Breast epithelium (tissue), 4 donors: ENCODE results near the gene WDR86. TPM values are rescaled to one million over a fixed set of nuclear protein-coding genes. Genes with fewer than 3 reads are reported as not detected.
A peak's percentile ranks its signal among the peaks of the same experiment; 100 is the strongest.

Source experiments
- DNase-seq, 2 donors: peaks; one replicate each; pipeline ENCODE4 v3.0.0-alpha.2; 2019; ENCODE audit warnings: low spot score in 2 of 2
- H3K27ac ChIP-seq, 2 donors: fragments of 200-600 bp; sonication (generic) in 1 of 2; one replicate each; pipeline ENCODE4 v1.5.1; 2016 to 2019; ENCODE audit warnings: mild to moderate bottlenecking in 1 of 2
- H3K27me3 ChIP-seq, 2 donors: fragments of 200-600 bp; sonication (generic) in 1 of 2; one replicate each; pipeline versions ENCODE4 v1.5.1 to v1.6.0; 2017 to 2019; ENCODE audit warnings: control low read depth in 1 of 2, mild to moderate bottlenecking in 1 of 2
- H3K36me3 ChIP-seq: fragments of 200-600 bp; one replicate; pipeline ENCODE4 v1.5.1; 2019
- H3K4me1 ChIP-seq, 2 donors: fragments of 200-600 bp; sonication (generic); one replicate each; pipeline ENCODE4 v1.5.1; 2016 to 2019; ENCODE audit warnings: control low read depth in 1 of 2
- H3K4me3 ChIP-seq, 3 donors: fragments of 200-600 bp; sonication (generic); 1 replicate in 2 of 3; 2 replicates in 1 of 3; pipeline ENCODE4 v1.5.1; 2016 to 2019; ENCODE audit warnings: mild to moderate bottlenecking in 3 of 3, moderate library complexity in 2 of 3
- H3K9me3 ChIP-seq, 2 donors: fragments of 200-600 bp; sonication (generic) in 1 of 2; one replicate each; pipeline ENCODE4 v1.5.1; 2016 to 2019; ENCODE audit warnings: control low read depth in 1 of 2
- CTCF ChIP-seq, 3 donors: fragments of 450-650 bp; IDR thresholded peaks; one replicate each; pipeline ENCODE4 v1.5.1; 2016 to 2017; ENCODE audit warnings: antibody characterized with exemption in 3 of 3, mild to moderate bottlenecking in 3 of 3, moderate library complexity in 3 of 3
- POLR2A ChIP-seq: fragments of 450-650 bp; IDR thresholded peaks from one replicate; pipeline ENCODE4 v1.6.1; 2016; ENCODE audit warnings: antibody characterized with exemption, mild to moderate bottlenecking, moderate library complexity
- POLR2AphosphoS5 ChIP-seq, 3 donors: sonication (generic); formaldehyde crosslinking; IDR thresholded peaks; one replicate each; pipeline ENCODE4 v1.6.1; 2017; ENCODE audit warnings: antibody characterized with exemption in 3 of 3
- intact Hi-C: fragments of 100-400 bp; cut with DNase I; formaldehyde crosslinking; loops from one replicate; pipeline ENCODE4 v1.15.1; 2023; ENCODE audit warnings: low total_unique reads
- total RNA-seq, 3 donors: library from RNA; depleted of rRNA; stranded (reverse); fragments of >200 nt; gene quantifications; one replicate each; pipeline ENCODE4 v1.1.0, GENCODE V29; 2016

WDR86 gene
- total RNA-seq, 3 donors from 2014 or later, result 15.5 to 61.5 (median 57.0) TPM

GRCh38 chr7:151398446-151399304, 11.2 kb downstream of the WDR86 start:
- TF ChIP-seq POLR2AphosphoS5 (IDR thresholded peaks at IDR 0.05) (no peak), POLR2A (no peak), CTCF (IDR thresholded peaks at IDR 0.05) (no peak)
- no peaks in the 10 kb centered on the region for H3K27me3 ChIP-seq
- no peaks in the 10 kb centered on the region for H3K4me1 ChIP-seq
- intact Hi-C loops, result loop anchor here (2.0 kb wide), 1 partner anchor 32 kb away; no protein-coding TSS in a partner anchor
- no peak overlapping the region for H3K4me3 ChIP-seq
- H3K36me3 ChIP-seq, result no peaks in the 10 kb centered on the region
- H3K27ac ChIP-seq, result peak overlapping the region in 1 of 2 donors; percentile 52
- H3K9me3 ChIP-seq, result no peaks in the 10 kb centered on the region
- DNase-seq, result no peak

GRCh38 chr7:151397026-151397425, 12.8 kb downstream of the WDR86 start:
- TF ChIP-seq CTCF (IDR thresholded peaks at IDR 0.05), result no peak
- no peak for TF ChIP-seq POLR2A
- no peak for TF ChIP-seq POLR2AphosphoS5 (IDR thresholded peaks at IDR 0.05)
- DNase-seq, result no peak
- Histone ChIP-seq H3K27me3 (no peaks in the 10 kb centered on the region), H3K27ac (no peak overlapping the region), H3K4me1 (no peaks in the 10 kb centered on the region), H3K36me3 (no peaks in the 10 kb centered on the region), H3K9me3 (no peaks in the 10 kb centered on the region), H3K4me3 (no peak overlapping the region)
- intact Hi-C loops, result no loop called here

GRCh38 chr7:151396328-151396970, 13.4 kb downstream of the WDR86 start:
- intact Hi-C loops, result no loop called here
- no peak overlapping the region for H3K27ac ChIP-seq
- TF ChIP-seq POLR2A (no peak), POLR2AphosphoS5 (IDR thresholded peaks at IDR 0.05) (no peak)
- no peaks in the 10 kb centered on the region for H3K4me1 ChIP-seq
- no peaks in the 10 kb centered on the region for H3K36me3 ChIP-seq
- H3K9me3 ChIP-seq, result no peaks in the 10 kb centered on the region
- no peak for DNase-seq
- H3K4me3 ChIP-seq, result no peak overlapping the region
- H3K27me3 ChIP-seq, result no peaks in the 10 kb centered on the region

GRCh38 chr7:151395036-151395367, 14.8 kb downstream of the WDR86 start:
- no peak for TF ChIP-seq CTCF (IDR thresholded peaks at IDR 0.05)
- no peak for TF ChIP-seq POLR2A
- no peak for TF ChIP-seq POLR2AphosphoS5 (IDR thresholded peaks at IDR 0.05)
- no peak overlapping the region for H3K4me3 ChIP-seq
- no peaks in the 10 kb centered on the region for H3K27me3 ChIP-seq
- no peaks in the 10 kb centered on the region for H3K4me1 ChIP-seq
- H3K36me3 ChIP-seq, result no peaks in the 10 kb centered on the region
- intact Hi-C loops, result no loop called here
- H3K27ac ChIP-seq, result no peak overlapping the region
- no peak for DNase-seq
- H3K9me3 ChIP-seq, result no peaks in the 10 kb centered on the region

- Histone ChIP-seq H3K9me3 (no peaks in the 10 kb centered on the region), H3K27ac (no peak overlapping the region), H3K4me3 (no peak overlapping the region), H3K4me1 (no peaks in the 10 kb centered on the region), H3K27me3 (no peaks in the 10 kb centered on the region), H3K36me3 (no peaks in the 10 kb centered on the region)
- no peak for DNase-seq
- intact Hi-C loops, result no loop called here
- TF ChIP-seq POLR2AphosphoS5 (IDR thresholded peaks at IDR 0.05) (no peak), CTCF (IDR thresholded peaks at IDR 0.05) (no peak), POLR2A (no peak)
These were observed 15.5 kb downstream of the WDR86 start for GRCh38 chr7:151394076-151395035.
